HG03439 (cell line): ENCODE measurements around the gene PLEKHA3.

ENCODE experiments used
- ATAC-seq: cut with Tn5 transposase; IDR thresholded peaks from one replicate; pipeline ENCODE4 v1.9.1; 2021; ENCODE audit warnings: mild to moderate bottlenecking, moderate library complexity; ENCODE audit not compliant: unreplicated experiment

The PLEKHA3 gene

DNA sequence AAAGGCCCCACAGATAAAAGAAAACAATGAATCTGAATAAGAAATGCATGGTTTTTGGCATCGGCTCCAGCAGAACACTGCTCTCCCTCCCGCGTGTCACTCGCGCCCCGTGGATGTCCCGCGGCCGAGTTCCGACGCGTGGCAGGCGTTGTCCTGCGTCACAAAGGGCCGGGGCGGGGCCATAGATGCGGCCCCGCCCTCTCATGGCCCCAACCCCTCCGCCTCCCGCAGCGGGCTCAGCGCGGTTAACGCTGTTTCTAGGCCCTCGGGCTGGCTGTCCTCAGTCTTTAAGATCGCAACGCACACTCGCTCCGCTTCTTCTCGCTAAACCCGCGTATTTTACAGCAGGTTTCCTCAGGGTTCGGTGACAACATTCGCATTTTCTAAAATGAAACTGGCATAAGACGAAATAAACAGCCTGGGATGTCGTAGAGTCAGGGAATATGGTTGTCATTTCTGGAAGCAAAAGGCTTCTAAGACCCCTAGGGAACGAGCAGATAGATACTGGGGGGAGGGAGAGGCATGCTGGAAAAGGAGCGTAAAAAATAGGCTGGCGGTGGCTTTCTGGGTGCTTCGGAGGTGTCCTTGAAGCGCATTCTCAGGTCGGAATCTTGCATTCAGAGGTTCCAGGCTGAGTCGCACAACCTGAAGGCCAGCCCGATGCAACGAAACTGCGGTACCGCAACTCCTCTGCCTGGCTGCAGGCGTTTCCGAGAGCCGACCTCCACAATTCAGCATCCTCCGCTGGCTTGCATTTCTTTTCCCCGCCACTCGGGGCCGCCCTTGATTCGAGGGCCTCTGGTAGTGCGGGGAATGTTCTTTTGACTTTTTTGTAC is 1.6 kb upstream of the PLEKHA3 start, which contains the start of gene FKBP7:
TSS of gene FKBP7 (minus strand) at position 162 of the 836 bp plus-strand sequence. CDS start at position 61, 101 bp downstream.
- peak; percentile 43 for ATAC-seq

GRCh38 chr2:178479275-178479616 is 1.0 kb upstream of the PLEKHA3 start:
- ATAC-seq = no peak

DNA sequence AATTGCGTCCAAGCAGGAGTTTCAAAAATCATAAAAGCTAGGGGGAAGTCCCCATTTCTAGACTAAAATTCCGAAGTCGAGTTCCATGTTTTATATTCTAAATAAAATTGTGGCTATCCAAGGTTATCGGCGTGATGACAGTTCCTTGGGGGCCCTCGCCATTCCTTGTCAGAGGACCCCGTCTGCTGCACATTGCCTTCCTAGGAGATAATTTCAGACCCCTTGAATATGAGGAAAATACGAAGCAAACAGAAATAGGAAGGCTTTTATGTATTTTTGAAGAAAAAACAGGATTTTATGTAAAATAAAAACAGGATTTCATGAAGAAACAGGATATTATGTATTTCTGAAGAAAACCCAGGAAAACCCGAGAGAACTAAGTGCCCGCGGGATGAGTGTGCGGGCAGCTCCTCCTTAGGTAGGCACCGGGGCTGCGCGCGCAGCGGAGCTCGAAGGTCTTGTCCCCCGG is 465 bp upstream of the PLEKHA3 start:
- ATAC-seq = no peak

DNA sequence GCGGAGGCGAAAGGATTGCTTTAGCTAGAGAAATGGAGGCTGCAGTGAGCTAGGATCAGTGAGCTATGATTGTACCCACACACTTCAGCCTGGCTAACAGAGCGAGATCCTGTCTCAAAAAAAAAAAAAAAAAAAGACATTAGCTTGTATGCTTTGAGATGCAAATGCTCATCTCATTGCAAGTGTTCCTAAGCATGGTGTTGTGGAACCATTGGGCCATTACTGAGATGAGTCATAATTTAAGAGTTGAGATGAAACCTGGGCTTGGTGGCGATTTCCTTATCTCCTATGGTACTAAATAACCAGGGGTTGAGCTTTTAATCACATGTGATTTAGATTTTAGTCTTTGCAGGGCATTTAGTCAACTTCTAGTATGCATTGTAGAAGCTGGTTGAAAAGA is 2.2 kb downstream of the PLEKHA3 start:
- ATAC-seq = peak; percentile 29

- no peak for ATAC-seq
Observed at GRCh38 chr2:178484245-178485041, 4.2 kb downstream of the PLEKHA3 start.

GRCh38 chr2:178485356-178485755 is 5.1 kb downstream of the PLEKHA3 start:
- no peak for ATAC-seq

GRCh38 chr2:178491612-178492011 is 11.4 kb downstream of the PLEKHA3 start:
- no peak for ATAC-seq

DNA sequence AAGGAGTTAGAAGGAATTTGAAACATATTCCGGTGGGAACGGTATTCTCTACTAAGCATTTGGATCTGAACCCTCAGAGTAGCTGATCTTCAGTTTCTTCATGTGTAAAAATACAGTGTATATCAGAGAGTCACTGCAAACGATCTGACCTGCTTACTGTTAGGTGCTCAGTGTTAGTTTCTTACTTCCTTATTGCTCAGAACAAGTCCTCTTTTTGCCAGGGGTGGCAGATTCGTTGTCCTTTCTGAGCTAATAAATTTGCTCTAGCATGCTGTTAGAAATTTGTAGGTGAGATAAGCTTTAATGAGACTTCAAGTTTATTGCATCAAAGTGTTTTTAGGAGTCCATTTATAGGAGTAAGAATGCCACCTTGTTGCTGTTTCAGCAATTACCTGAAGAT is 15.8 kb downstream of the PLEKHA3 start:
- no peak for ATAC-seq

GRCh38 chr2:178498137-178498536 is 17.9 kb downstream of the PLEKHA3 start:
- no peak for ATAC-seq

- ATAC-seq = no peak
Observed at GRCh38 chr2:178499640-178500039, 19.4 kb downstream of the PLEKHA3 start.

DNA sequence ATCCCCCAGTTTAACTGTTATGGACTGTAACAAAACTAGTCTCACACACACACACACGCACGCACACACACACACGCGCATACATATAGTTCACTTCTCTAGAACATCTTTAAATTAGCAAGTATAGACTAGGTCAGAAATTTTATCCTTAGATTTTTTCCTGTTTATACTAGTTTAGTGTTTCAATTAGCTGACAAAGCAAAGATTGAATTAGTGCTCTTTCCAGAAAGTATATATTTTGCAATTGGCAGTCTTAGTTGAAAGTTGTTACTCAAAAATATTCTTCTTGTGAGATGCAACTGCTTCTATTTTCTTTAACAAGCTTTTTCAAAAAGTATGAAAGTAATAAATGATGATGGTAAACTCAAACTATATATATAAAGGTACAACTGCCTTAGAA is 22.5 kb downstream of the PLEKHA3 start:
- ATAC-seq = no peak

DNA sequence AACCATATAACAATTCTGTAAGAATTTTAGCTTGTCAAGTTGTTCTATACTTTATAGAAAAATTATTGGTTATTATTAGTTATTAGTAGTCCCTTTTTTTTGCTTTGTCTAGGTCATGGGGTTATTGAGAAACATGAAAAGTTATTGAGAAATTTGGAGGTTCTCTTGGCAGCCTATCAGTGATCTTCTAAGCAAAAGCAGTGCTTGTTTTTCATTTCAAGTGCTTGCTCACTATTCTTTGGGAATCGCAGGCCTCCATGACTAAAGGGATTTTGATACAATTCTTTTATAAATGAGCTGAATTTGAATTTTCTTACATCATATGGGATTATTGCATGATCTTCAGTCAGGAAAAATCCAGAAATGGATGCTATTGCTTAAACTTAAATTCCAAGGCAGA is 25.8 kb downstream of the PLEKHA3 start:
- ATAC-seq = no peak

GRCh38 chr2:178506524-178506923 is 26.3 kb downstream of the PLEKHA3 start:
- ATAC-seq = no peak

DNA sequence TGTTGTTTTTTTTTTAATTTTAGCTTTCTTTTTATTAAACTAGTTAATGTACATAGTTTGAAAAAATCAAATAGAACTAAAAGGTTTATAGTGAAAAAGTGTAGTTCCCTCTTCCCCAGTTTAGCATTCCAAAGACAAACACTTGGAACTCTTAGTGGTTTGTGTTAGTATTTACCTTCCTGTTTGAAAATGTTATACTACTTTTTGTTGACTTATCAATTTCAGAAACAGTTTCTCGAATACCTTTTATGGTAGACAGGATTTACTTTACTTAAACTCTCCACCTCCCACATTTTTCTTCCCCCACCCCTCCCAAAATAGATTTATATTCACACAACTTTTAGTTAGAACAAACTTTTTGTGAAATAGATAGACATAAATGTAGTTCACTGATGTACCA is 26.7 kb downstream of the PLEKHA3 start:
- no peak for ATAC-seq

DNA sequence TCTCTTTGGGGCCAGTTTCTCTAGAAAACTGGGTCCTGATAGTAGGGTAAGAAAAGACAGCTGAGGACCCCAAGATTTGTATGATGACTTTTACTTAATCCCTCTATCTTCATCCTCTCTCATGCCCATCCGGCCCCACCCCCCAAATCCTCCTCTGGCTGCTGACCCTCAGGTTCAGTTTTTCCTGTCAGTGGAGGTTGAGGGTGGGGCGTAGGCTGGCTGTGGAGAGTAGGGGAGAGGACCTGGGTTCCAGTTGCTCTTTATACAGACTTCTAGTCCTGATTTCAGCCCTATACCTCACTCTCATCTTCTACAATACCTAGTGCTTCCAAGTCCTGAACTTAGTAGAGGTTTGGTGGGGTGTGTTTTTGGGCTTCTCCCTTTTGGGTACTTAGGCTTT is 28.4 kb downstream of the PLEKHA3 start:
- no peak for ATAC-seq

DNA sequence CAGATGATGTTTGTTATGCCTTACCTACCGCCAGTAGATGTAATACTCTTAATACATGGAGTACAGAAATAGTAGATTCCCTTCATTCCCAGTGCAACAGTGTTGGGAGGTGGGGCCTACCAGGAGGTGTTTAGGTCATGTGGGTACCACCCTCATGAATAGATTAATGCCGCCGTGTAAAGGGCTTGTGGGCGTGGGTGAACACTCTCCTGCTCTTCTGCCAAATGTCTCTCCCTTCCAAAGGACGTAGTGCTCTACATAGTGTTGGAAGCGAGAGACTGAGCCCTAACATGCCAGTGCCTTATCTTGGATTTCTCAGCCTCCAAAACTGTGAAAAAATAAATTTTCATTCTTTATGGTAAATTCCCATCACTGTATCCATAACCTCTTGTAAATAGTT is 30.1 kb downstream of the PLEKHA3 start:
- ATAC-seq = no peak

- no peak for ATAC-seq
Observed at GRCh38 chr2:178512484-178512883, 32.2 kb downstream of the PLEKHA3 start.

GRCh38 chr2:178513876-178514275 is 33.6 kb downstream of the PLEKHA3 start:
- no peak for ATAC-seq

GRCh38 chr2:178514664-178515063 is 34.4 kb downstream of the PLEKHA3 start:
- ATAC-seq = no peak

DNA sequence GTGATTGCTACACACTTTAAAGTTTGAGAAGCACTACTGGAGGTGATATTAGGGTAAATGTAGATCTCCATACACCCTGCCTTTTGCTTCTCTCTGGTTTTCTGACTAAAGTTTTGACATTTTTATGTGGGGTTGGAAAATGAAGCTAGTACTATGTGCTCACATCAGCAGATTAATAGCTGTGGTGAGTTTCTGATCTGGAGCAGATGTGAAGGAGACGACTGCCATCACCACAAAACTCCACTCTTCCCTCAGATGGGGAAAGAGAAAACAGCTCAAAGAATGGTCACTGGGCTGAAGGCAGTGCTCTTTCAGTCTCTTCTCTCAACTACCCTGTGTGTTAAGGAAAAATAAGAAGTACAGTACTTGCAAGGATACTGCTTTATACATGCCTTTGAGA is 37.2 kb downstream of the PLEKHA3 start:
- ATAC-seq = no peak

DNA sequence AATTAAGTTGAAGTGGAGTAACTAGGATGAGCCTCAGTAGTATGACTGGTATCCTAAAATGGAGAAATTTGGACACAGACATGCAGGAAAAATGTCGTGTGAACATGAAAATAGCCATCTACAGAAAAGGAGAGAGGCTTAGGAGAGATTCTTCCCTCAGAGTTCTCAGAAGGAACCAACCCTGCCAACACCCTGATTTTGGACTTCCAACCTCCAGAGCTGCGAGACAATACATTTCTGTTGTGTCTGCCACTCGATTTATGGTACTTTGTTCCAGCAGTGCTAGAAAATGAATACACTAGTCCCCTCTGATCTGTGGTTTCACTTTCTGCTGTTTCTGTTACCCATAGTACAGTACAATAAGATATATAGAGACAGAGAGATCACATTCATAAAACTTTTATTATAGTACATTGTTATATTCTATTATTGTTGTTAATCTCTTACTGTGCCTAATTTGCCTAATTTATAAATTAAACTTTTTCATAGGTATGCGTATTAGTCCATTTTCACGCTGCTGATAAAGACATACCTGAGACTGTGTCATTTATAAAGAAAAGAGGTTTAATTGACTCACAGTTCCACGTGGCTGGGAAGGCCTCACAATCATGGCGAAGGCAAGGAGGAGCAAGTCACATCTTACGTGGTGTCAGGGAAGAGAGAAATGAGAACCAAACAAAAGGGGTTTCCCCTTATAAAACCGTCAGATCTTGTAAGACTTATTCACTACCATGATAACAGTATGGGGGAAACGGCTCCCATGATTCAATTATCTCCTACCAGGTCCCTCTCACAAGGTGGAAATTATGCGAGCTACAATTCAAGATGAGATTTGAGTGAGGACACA is 41.3 kb downstream of the PLEKHA3 start:
- ATAC-seq = no peak
